ENCODE results near the gene ACOT7.

DNA sequence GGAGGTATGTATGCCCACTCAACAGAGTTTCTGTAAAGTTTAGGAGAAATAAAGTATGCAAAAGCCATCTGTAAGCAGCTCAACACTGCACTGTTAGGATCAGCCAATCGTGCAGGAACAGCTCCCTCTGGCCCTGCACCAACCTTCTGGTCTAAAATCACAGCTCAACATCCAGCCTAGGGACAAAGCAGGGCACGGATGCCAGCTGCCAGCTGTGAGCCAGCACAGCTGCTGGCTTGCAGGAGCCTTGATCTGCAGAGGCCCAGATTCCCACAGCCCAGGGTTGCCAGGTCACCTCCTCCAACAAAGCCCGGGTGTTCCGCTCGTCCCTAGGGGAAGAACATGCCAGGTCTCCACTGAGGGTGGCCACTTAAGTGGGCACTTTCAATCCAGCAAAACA is 8.6 kb downstream of the ACOT7 start:
- TF ChIP-seq, protein P1, sequence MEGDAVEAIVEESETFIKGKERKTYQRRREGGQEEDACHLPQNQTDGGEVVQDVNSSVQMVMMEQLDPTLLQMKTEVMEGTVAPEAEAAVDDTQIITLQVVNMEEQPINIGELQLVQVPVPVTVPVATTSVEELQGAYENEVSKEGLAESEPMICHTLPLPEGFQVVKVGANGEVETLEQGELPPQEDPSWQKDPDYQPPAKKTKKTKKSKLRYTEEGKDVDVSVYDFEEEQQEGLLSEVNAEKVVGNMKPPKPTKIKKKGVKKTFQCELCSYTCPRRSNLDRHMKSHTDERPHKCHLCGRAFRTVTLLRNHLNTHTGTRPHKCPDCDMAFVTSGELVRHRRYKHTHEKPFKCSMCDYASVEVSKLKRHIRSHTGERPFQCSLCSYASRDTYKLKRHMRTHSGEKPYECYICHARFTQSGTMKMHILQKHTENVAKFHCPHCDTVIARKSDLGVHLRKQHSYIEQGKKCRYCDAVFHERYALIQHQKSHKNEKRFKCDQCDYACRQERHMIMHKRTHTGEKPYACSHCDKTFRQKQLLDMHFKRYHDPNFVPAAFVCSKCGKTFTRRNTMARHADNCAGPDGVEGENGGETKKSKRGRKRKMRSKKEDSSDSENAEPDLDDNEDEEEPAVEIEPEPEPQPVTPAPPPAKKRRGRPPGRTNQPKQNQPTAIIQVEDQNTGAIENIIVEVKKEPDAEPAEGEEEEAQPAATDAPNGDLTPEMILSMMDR (conservative IDR thresholded peaks at IDR 0.05; ENCODE audit: low read length) = no peak
- no peak for TF ChIP-seq EZH2phosphoT487 (IDR thresholded peaks at IDR 0.05; ENCODE audit: borderline replicate concordance)

Measured in Loucy (cell line).